Astrocyte (in vitro differentiated cells and primary cell): ENCODE measurements around the gene ZNF213. TPM values are rescaled to one million over a fixed set of nuclear protein-coding genes. Genes with fewer than 3 reads are reported as not detected.

Source experiments
- DNase-seq: peaks from one replicate; pipeline ENCODE4 v3.0.0-alpha.2; 2010; ENCODE audit warnings: low read depth
- FAIRE-seq: peaks from 2 replicates; lab custom pipeline; 2011; peaks lifted over from hg19 to GRCh38; lab: Jason Lieb, UNC
- H2AFZ ChIP-seq: 2 replicates; pipeline ENCODE4 v1.6.0; 2012; ENCODE audit warnings: low read depth, low read length, inconsistent platforms
- H3K27ac ChIP-seq: 2 replicates; pipeline ENCODE4 v1.5.1; 2011; ENCODE audit warnings: low read depth, low read length, inconsistent platforms
- H3K27me3 ChIP-seq: 2 replicates; pipeline ENCODE4 v1.6.0; 2011; ENCODE audit warnings: low read length, inconsistent platforms; ENCODE audit not compliant: insufficient read depth
- H3K36me3 ChIP-seq: 2 replicates; pipeline ENCODE4 v1.5.1; 2011; ENCODE audit warnings: low read length, inconsistent platforms; ENCODE audit not compliant: insufficient read depth
- H3K4me1 ChIP-seq: 2 replicates; pipeline ENCODE4 v1.5.1; 2011; ENCODE audit warnings: low read length, inconsistent platforms; ENCODE audit not compliant: insufficient read depth
- H3K4me2 ChIP-seq: 2 replicates; pipeline ENCODE4 v1.6.0; 2012; ENCODE audit warnings: low read length, inconsistent platforms
- H3K4me3 ChIP-seq: 2 replicates; pipeline ENCODE4 v1.5.1; 2011; ENCODE audit warnings: low read depth, mild to moderate bottlenecking, low read length, inconsistent platforms; ENCODE audit not compliant: insufficient read depth
- H3K79me2 ChIP-seq: 2 replicates; pipeline ENCODE4 v1.6.0; 2012; ENCODE audit warnings: mild to moderate bottlenecking, low read length, inconsistent platforms; ENCODE audit not compliant: insufficient read depth
- H3K9ac ChIP-seq: 2 replicates; pipeline ENCODE4 v1.6.0; 2012; ENCODE audit warnings: mild to moderate bottlenecking, low read length, inconsistent platforms
- H3K9me3 ChIP-seq: 2 replicates; pipeline ENCODE4 v1.5.1; 2012; ENCODE audit warnings: low read depth, mild to moderate bottlenecking, low read length, inconsistent platforms; ENCODE audit not compliant: insufficient read depth
- H4K20me1 ChIP-seq: 2 replicates; pipeline ENCODE4 v1.6.0; 2012; ENCODE audit warnings: low read length, inconsistent platforms; ENCODE audit not compliant: insufficient read depth
- H3K27ac Mint-ChIP-seq: one replicate; pipeline ENCODE4 v1.8.0; 2021; ENCODE audit warnings: mild to moderate bottlenecking, mixed read lengths; ENCODE audit not compliant: unreplicated experiment
- H3K27me3 Mint-ChIP-seq: one replicate; pipeline ENCODE4 v1.8.0; 2021; ENCODE audit warnings: low read depth, mixed read lengths; ENCODE audit not compliant: unreplicated experiment
- H3K36me3 Mint-ChIP-seq: one replicate; pipeline ENCODE4 v1.8.0; 2021; ENCODE audit warnings: low read depth, mixed read lengths; ENCODE audit not compliant: unreplicated experiment
- H3K4me1 Mint-ChIP-seq: one replicate; pipeline ENCODE4 v1.8.0; 2021; ENCODE audit warnings: low read depth, mixed read lengths; ENCODE audit not compliant: unreplicated experiment
- H3K4me3 Mint-ChIP-seq: one replicate; pipeline ENCODE4 v1.8.0; 2021; ENCODE audit warnings: mild to moderate bottlenecking, moderate library complexity, mixed read lengths; ENCODE audit not compliant: unreplicated experiment
- H3K9me3 Mint-ChIP-seq: one replicate; pipeline ENCODE4 v1.8.0; 2021; ENCODE audit warnings: mild to moderate bottlenecking, mixed read lengths; ENCODE audit not compliant: unreplicated experiment
- EZH2 ChIP-seq: IDR thresholded peaks from 2 replicates; pipeline ENCODE4 v1.6.1; 2012; ENCODE audit warnings: mild to moderate bottlenecking, low read length, inconsistent platforms; ENCODE audit not compliant: insufficient read depth
- total RNA-seq: library from RNA; stranded (reverse); gene quantifications from 2 replicates; pipeline ENCODE4 v1.2.1, GENCODE V29; 2021
- TF ChIP-seq, protein P1 (sequence below): IDR thresholded peaks from 2 replicates; pipeline ENCODE4 v1.5.1; 2011; ENCODE audit warnings: low read depth, mild to moderate bottlenecking, inconsistent platforms, low read length, moderate library complexity; ENCODE audit not compliant: insufficient read depth

Gene ZNF213
- total RNA-seq, 1 donor from 2014 or later: 12.0 TPM

DNA sequence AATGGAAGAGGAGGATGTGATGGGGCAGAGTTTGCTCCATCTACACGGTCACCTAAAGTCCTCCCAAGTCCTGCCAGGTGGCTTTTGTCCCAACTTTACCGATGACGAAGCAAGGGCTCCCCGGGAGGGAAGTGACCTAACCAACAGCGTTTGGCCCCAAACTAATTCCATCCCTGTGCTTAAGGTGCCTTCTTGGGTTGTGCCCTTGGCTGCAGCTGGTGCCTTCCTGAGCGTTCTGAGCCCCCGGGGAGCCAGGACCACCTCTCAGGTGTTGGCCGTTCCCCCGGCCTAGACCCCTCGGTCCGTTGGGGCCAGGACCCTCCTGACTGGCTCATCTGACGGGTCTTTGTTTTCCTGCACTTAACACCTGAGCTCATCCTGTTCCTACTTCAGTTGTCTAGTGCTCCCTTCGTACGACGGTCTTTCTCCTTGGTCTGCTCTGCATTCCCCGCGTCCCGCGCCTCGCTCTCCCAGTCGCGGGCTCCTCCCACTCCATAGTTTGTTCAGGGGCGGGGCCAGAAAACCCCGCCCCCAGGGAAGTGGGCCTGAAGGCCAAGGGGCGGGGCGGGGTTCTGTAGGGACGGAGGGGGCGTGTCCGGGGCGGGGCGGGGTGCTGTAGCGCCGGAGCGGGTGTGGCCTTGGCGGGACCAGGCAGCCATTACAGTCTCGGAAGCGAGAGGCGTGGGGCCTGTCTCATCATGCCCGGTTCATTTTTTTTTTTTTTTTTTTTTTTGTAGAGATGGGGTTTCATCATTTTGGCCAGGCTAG, 34.9 kb upstream of the ZNF213 start:
- TF ChIP-seq, protein P1, sequence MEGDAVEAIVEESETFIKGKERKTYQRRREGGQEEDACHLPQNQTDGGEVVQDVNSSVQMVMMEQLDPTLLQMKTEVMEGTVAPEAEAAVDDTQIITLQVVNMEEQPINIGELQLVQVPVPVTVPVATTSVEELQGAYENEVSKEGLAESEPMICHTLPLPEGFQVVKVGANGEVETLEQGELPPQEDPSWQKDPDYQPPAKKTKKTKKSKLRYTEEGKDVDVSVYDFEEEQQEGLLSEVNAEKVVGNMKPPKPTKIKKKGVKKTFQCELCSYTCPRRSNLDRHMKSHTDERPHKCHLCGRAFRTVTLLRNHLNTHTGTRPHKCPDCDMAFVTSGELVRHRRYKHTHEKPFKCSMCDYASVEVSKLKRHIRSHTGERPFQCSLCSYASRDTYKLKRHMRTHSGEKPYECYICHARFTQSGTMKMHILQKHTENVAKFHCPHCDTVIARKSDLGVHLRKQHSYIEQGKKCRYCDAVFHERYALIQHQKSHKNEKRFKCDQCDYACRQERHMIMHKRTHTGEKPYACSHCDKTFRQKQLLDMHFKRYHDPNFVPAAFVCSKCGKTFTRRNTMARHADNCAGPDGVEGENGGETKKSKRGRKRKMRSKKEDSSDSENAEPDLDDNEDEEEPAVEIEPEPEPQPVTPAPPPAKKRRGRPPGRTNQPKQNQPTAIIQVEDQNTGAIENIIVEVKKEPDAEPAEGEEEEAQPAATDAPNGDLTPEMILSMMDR: no peak
- no peak for TF ChIP-seq EZH2
- no peaks in the 10 kb centered on the region for H3K79me2 ChIP-seq
- H3K9me3 ChIP-seq: no peaks in the 10 kb centered on the region
- H3K36me3 ChIP-seq: no peaks in the 10 kb centered on the region
- no peak overlapping the region for H3K4me3 ChIP-seq
- no peak overlapping the region for H3K27ac Mint-ChIP-seq
- peaks cover 14% of the 10 kb centered on the region for H3K27me3 ChIP-seq
- peaks cover 5% of the 10 kb centered on the region for H3K9me3 Mint-ChIP-seq
- H3K4me1 Mint-ChIP-seq: peaks cover 5% of the 10 kb centered on the region
- FAIRE-seq (no peak), DNase-seq (peak; percentile 44)
- no peak overlapping the region for H3K27ac ChIP-seq
- no peaks in the 10 kb centered on the region for H3K36me3 Mint-ChIP-seq
- peak overlapping the region; percentile 76 for H3K4me2 ChIP-seq
- H4K20me1 ChIP-seq: no peaks in the 10 kb centered on the region
- H3K4me1 ChIP-seq: peaks cover 6% of the 10 kb centered on the region
- H2AFZ ChIP-seq: peak overlapping the region; percentile 73
- peak overlapping the region; percentile 60 for H3K4me3 Mint-ChIP-seq
- H3K9ac ChIP-seq: no peak overlapping the region
- peaks cover 22% of the 10 kb centered on the region for H3K27me3 Mint-ChIP-seq

DNA sequence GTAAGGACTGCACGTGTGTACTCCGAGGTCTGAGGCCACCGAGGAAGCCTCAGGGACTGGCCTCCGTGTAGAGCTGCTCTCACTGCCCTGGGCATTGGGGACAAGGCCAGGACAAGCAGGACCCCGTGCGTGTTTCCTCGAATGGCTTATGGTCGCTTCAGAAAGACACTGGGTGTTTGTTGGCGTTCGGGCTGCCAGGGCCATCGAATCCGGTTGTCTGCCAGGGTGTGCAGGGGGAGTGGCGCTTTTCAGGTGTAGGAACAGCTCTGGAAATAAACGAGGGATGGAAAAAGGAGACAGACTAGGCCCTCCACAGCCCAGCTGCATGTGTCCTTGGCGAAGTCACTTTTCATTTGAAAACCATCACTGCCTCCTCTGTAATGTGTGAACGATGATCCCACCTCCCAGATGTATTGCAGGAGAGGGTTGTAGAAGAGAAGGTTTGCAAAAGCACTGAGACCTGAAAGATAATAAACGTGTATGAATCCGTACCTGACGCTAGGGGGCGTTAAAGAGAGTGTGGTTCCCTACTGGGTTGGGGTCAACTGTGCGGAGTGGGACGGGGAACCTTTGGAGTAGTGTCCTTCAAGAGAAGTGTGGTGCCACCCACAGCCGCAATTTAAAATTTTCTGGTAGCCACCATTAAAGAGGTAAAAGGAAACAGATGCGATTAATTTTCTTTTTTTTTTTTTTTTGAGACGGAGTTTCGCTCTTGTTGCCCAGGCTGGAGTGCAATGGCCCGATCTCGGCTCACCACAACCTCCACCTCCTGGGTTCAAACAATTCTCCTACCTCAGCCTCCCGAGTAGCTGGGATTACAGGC, 33.6 kb upstream of the ZNF213 start:
- H3K9ac ChIP-seq: no peak overlapping the region
- no peak overlapping the region for H3K27ac ChIP-seq
- H3K27me3 ChIP-seq: peaks cover 14% of the 10 kb centered on the region
- Mint-ChIP-seq H3K4me3 (no peak overlapping the region), H3K9me3 (peaks cover 5% of the 10 kb centered on the region), H3K27me3 (peaks cover 22% of the 10 kb centered on the region), H3K4me1 (peaks cover 5% of the 10 kb centered on the region), H3K27ac (no peak overlapping the region), H3K36me3 (no peaks in the 10 kb centered on the region)
- H2AFZ ChIP-seq: no peak overlapping the region
- FAIRE-seq (no peak), DNase-seq (no peak)
- TF ChIP-seq, protein P1: peak; percentile 47
- no peak for TF ChIP-seq EZH2
- no peak overlapping the region for H3K4me2 ChIP-seq
- H4K20me1 ChIP-seq: no peaks in the 10 kb centered on the region
- H3K4me3 ChIP-seq: no peak overlapping the region
- peaks cover 6% of the 10 kb centered on the region for H3K4me1 ChIP-seq
- no peaks in the 10 kb centered on the region for H3K79me2 ChIP-seq
- no peaks in the 10 kb centered on the region for H3K9me3 ChIP-seq
- no peaks in the 10 kb centered on the region for H3K36me3 ChIP-seq
